Activated CD4-positive, alpha-beta T cell treated with anti-CD3 and anti-CD28 coated beads, Interleukin-10, Interleukin-2, amounts not matched to agents 100 ng/mL and 50 ng/mL, durations not matched to agents 16 hours and 8 hours (primary cell): ENCODE results near the gene GPRIN3.

Experiments used
- DNase-seq: peaks from one replicate; pipeline ENCODE4 v3.0.0-alpha.2; 2020

Gene GPRIN3

GRCh38 chr4:89307446-89308160 is at the start of gene GPRIN3:
Gene GPRIN3, minus strand, starts transcription at chr4:89307800. Its CDS starts 57,690 bp downstream, at chr4:89250110.
- DNase-seq, result peak; percentile 67

- no peak for DNase-seq
These were observed 49.7 kb upstream of the GPRIN3 start for GRCh38 chr4:89357340-89357739.

GRCh38 chr4:89356086-89356485 is 48.5 kb upstream of the GPRIN3 start:
- DNase-seq, result no peak

GRCh38 chr4:89353514-89353913 is 45.9 kb upstream of the GPRIN3 start:
- no peak for DNase-seq

GRCh38 chr4:89352541-89352940 is 44.9 kb upstream of the GPRIN3 start:
- no peak for DNase-seq

- no peak for DNase-seq
These were observed 43.6 kb upstream of the GPRIN3 start for GRCh38 chr4:89351201-89351600.

GRCh38 chr4:89347363-89348025 is 39.9 kb upstream of the GPRIN3 start:
- no peak for DNase-seq

- DNase-seq, result no peak
These were observed 37.0 kb upstream of the GPRIN3 start for GRCh38 chr4:89344571-89344970.

- DNase-seq, result no peak
These were observed 30.6 kb upstream of the GPRIN3 start for GRCh38 chr4:89338206-89338605.

GRCh38 chr4:89337681-89338080 is 30.1 kb upstream of the GPRIN3 start:
- no peak for DNase-seq

- no peak for DNase-seq
These were observed 29.3 kb upstream of the GPRIN3 start for GRCh38 chr4:89336818-89337420.

- no peak for DNase-seq
These were observed 27.2 kb upstream of the GPRIN3 start for GRCh38 chr4:89334830-89335229.

GRCh38 chr4:89334311-89334710 is 26.7 kb upstream of the GPRIN3 start:
- no peak for DNase-seq

- DNase-seq, result no peak
These were observed 24.3 kb upstream of the GPRIN3 start for GRCh38 chr4:89331686-89332544.

GRCh38 chr4:89331197-89331596 is 23.6 kb upstream of the GPRIN3 start:
- no peak for DNase-seq

- DNase-seq, result no peak
These were observed 21.7 kb upstream of the GPRIN3 start for GRCh38 chr4:89329280-89329679.

GRCh38 chr4:89324671-89325070 is 17.1 kb upstream of the GPRIN3 start:
- DNase-seq, result peak; percentile 35

- DNase-seq, result no peak
These were observed 15.1 kb upstream of the GPRIN3 start for GRCh38 chr4:89322671-89323070.

GRCh38 chr4:89319756-89320155 is 12.2 kb upstream of the GPRIN3 start:
- no peak for DNase-seq

- DNase-seq, result peak; percentile 82
These were observed 9.3 kb upstream of the GPRIN3 start for GRCh38 chr4:89316931-89317366.

- DNase-seq, result no peak
These were observed 8.6 kb upstream of the GPRIN3 start for GRCh38 chr4:89316211-89316610.

- DNase-seq, result no peak
These were observed 6.7 kb upstream of the GPRIN3 start for GRCh38 chr4:89314291-89314690.

- DNase-seq, result no peak
These were observed 4.5 kb upstream of the GPRIN3 start for GRCh38 chr4:89312066-89312465.
